Activated CD4-positive, alpha-beta T cell treated with anti-CD3 and anti-CD28 coated beads for 24 hours (primary cell): ENCODE results near the gene DNAJC8.

Source experiments
- DNase-seq, 2 donors: peaks; one replicate each; pipeline ENCODE4 v3.0.0-alpha.2; 2020; ENCODE audit warnings: low read depth in 2 of 2

Gene DNAJC8

GRCh38 chr1:28200234-28200873 is 32.5 kb downstream of the DNAJC8 start:
- DNase-seq: no peak

GRCh38 chr1:28199328-28200233 is 33.2 kb downstream of the DNAJC8 start:
- DNase-seq: peak; percentile 33 to 39

- no peak for DNase-seq
Observed at GRCh38 chr1:28197682-28198415, 35.0 kb downstream of the DNAJC8 start.

GRCh38 chr1:28196330-28196729 is 36.5 kb downstream of the DNAJC8 start:
- no peak for DNase-seq

- no peak for DNase-seq
Observed at GRCh38 chr1:28195780-28196179, 37.0 kb downstream of the DNAJC8 start.

GRCh38 chr1:28194326-28195035 is 38.3 kb downstream of the DNAJC8 start:
- DNase-seq: no peak

GRCh38 chr1:28193701-28194161 is 39.1 kb downstream of the DNAJC8 start:
- DNase-seq: no peak

GRCh38 chr1:28190996-28191645 is 41.7 kb downstream of the DNAJC8 start:
- no peak for DNase-seq

GRCh38 chr1:28190337-28190979 is 42.4 kb downstream of the DNAJC8 start:
- no peak for DNase-seq

GRCh38 chr1:28185071-28185470 is 47.8 kb downstream of the DNAJC8 start:
- no peak for DNase-seq

- DNase-seq: no peak
Observed at GRCh38 chr1:28180306-28181305, 52.2 kb downstream of the DNAJC8 start.

- DNase-seq: no peak
Observed at GRCh38 chr1:28178690-28179485, 53.9 kb downstream of the DNAJC8 start.

GRCh38 chr1:28176492-28177470 is 56.0 kb downstream of the DNAJC8 start, which contains the start of gene PTAFR:
Gene PTAFR, minus strand, starts transcription at chr1:28176690. Its CDS starts 25,669 bp downstream, at chr1:28151021.
- DNase-seq: no peak

- DNase-seq: no peak
Observed at GRCh38 chr1:28175955-28176485, 56.8 kb downstream of the DNAJC8 start.

- no peak for DNase-seq
Observed at GRCh38 chr1:28173980-28174297, 58.9 kb downstream of the DNAJC8 start.

GRCh38 chr1:28173151-28173979 is 59.5 kb downstream of the DNAJC8 start:
- DNase-seq: no peak
